HUES6 (cell line): Measurements from ENCODE around the gene LUC7L2.
"Not testable (repeated sequence)": the region's sequence is repeated elsewhere in the genome, so short reads cannot be mapped to it uniquely, and the experiment has no call there.

Experiments used
- H3K27ac ChIP-seq: 2 replicates; pipeline ENCODE4 v1.7.0; 2013; ENCODE audit warnings: low read depth, mild to moderate bottlenecking, low read length, inconsistent platforms
- H3K27me3 ChIP-seq: 2 replicates; pipeline ENCODE4 v1.6.1; 2013; ENCODE audit warnings: low read length; ENCODE audit not compliant: control insufficient read depth, insufficient read depth
- H3K36me3 ChIP-seq: 2 replicates; pipeline ENCODE4 v1.6.1; 2013; ENCODE audit warnings: low read length; ENCODE audit not compliant: control insufficient read depth, insufficient read depth
- H3K4me1 ChIP-seq: 2 replicates; pipeline ENCODE4 v1.6.1; 2013; ENCODE audit warnings: low read length; ENCODE audit not compliant: control insufficient read depth, insufficient read depth
- H3K4me3 ChIP-seq: 2 replicates; pipeline ENCODE4 v1.5.1; 2013; ENCODE audit warnings: low read depth, low read length
- H3K9ac ChIP-seq: one replicate; pipeline ENCODE4 v1.6.1; 2013; ENCODE audit warnings: mild to moderate bottlenecking, low read length
- H3K9me3 ChIP-seq: 2 replicates; pipeline ENCODE4 v1.6.1; 2013; ENCODE audit warnings: low read depth, low read length; ENCODE audit not compliant: control insufficient read depth, insufficient read depth

LUC7L2 gene

DNA sequence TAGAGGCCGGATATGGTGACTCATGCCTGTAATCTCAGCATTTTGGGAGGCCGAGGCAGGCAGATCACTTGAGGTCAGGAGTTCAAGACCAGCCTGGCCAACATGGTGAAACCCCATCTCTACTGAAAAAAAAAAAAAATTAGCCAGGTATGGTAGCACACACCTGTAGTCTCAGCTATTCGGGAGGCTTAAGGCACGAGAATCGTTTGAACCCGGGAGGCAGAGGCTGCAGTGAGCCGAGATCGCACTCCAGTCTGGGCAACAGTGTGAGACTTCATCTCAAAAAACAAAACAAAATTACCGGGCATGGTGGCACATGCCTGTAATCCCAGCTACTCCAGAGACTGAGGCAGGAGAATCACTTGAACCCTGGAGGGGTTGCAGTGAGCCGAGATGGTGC is 66.0 kb downstream of the LUC7L2 start:
- H3K36me3 ChIP-seq, result peaks cover 30% of the 10 kb centered on the region
- H3K9me3 ChIP-seq, H3K9ac ChIP-seq, H3K27ac ChIP-seq, H3K27me3 ChIP-seq, H3K4me3 ChIP-seq, H3K4me1 ChIP-seq: not testable (repeated sequence)

DNA sequence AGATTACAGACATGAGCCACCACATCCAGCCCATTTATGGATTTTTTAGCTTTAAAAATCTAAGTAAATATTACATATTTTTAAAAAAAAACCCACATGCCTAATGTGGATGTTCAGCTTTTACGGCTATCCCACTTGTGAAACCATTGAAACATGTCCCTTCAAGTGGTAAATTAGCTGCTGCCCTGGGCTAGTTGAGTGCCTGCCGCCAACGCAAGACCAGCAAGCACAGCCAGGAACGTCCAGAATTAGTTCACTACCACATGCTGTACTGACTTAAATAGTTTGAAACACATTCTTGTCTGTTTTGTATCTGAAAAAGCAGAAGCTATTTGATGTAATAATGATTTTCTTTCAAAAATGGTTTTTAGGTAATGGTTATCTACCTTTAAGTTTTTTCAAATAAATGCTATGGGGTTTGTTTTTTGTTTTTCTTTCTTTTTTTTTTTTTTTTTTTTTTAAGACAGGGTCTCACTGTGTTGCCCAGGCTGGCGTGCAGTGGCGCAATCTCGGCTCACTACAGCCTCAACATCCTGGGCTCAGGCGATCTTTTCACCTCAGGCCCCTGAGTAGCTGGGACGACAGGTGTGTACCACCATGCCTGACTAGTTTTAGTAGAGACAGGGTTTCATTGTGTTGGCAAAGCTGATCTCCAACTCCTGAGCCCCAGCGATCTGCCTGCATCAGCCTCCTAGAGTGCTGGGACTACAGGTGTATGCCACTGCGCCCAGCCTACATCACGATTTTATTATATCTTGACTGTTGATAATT is 66.7 kb downstream of the LUC7L2 start:
- no peaks in the 10 kb centered on the region for H3K4me1 ChIP-seq
- no peak overlapping the region for H3K9ac ChIP-seq
- H3K27ac ChIP-seq, result no peak overlapping the region
- H3K4me3 ChIP-seq, result no peak overlapping the region
- no peaks in the 10 kb centered on the region for H3K27me3 ChIP-seq
- H3K36me3 ChIP-seq, result peaks cover 26% of the 10 kb centered on the region
- H3K9me3 ChIP-seq, result no peaks in the 10 kb centered on the region

DNA sequence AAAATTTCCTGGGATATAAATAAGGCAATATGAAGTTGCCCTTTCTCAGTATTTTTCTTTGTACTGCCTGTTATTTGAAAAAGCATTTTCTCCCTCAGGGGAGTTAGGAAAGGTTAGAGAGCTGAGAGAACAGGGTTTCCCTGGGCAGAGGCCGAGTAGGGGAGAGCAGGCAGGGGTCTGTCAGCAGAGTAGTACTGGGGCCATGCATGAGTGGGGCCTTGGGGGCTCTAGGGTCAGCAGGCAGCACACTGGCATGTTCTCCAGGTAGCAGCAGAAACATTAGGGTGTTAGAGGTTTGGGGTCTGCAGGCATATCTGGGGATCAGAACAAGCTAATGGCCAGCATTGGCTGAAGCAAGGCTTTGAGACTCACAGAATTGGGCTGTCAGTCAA is 67.3 kb downstream of the LUC7L2 start:
- Histone ChIP-seq H3K9ac (no peak overlapping the region), H3K27ac (no peak overlapping the region), H3K36me3 (peaks cover 23% of the 10 kb centered on the region), H3K4me3 (no peak overlapping the region), H3K4me1 (no peaks in the 10 kb centered on the region), H3K27me3 (no peaks in the 10 kb centered on the region), H3K9me3 (no peaks in the 10 kb centered on the region)

DNA sequence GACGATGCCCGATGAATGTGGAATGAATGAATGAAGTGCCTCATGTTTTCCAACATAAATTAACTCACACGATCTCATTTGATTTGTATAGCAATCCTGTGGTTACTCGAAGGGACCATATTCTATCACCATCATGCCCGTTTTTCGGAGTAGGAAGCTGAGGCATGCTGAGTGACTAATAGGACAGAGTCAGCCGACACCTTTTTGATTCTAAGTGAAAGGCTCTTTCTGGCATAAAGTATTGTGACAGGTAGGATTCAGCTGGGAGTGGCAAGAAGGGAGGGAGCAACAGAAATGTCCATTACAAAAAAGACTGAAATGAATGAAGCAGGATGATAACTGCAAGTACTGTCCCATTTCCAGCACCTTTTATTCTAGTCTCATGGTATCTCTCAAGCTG is 68.1 kb downstream of the LUC7L2 start:
- H3K4me1 ChIP-seq, result no peaks in the 10 kb centered on the region
- no peak overlapping the region for H3K4me3 ChIP-seq
- no peak overlapping the region for H3K27ac ChIP-seq
- H3K36me3 ChIP-seq, result peaks cover 16% of the 10 kb centered on the region
- H3K9ac ChIP-seq, result no peak overlapping the region
- H3K27me3 ChIP-seq, result no peaks in the 10 kb centered on the region
- H3K9me3 ChIP-seq, result no peaks in the 10 kb centered on the region

DNA sequence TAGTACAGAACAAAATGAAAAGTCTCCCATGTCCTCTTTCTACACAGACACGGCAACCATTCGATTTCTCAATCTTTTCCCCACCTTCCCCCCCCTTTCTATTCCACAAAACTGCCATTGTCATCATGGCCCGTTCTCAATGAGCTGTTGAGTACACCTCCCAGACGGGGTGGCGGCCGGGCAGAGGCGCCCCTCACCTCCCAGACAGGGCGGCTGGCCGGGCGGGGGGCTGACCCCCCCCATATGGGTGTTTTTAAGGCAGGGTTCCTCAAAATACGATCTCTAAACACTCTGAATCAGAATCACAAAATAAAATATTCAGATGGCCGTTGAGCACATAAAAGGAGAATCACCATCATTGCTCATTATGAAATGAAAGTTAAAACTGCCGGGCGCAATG is 70.0 kb downstream of the LUC7L2 start:
- H3K27ac ChIP-seq, result not testable (repeated sequence)

DNA sequence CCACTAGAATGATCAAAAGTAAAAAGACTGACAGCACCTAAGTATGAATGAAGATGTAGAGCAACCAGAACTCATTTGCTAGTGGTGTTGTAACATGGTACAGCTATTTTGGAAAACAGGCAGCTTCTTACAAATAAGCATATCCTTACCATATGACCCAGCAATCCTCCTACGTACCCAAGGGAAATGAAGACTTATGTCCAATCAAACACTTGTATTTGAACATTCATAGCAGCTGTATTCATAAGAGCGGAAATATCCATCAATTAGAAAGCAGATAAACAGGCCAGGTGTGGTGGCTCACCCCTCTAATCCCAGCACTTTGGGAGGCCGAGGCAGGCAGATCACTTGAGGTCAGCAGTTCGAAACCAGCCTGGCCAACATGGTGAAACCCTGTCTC is 70.7 kb downstream of the LUC7L2 start:
- H3K27ac ChIP-seq, result no peak overlapping the region
- peaks cover 6% of the 10 kb centered on the region for H3K4me1 ChIP-seq
- H3K4me3 ChIP-seq, result no peak overlapping the region
- H3K27me3 ChIP-seq, result no peaks in the 10 kb centered on the region
- H3K9me3 ChIP-seq, result no peaks in the 10 kb centered on the region
- H3K36me3 ChIP-seq, result no peaks in the 10 kb centered on the region
- no peak overlapping the region for H3K9ac ChIP-seq

More for the DNA sequence above, 70.0 kb downstream of the LUC7L2 start:
- not testable (repeated sequence) for H3K27me3 ChIP-seq, H3K9ac ChIP-seq, H3K9me3 ChIP-seq, H3K4me1 ChIP-seq, H3K36me3 ChIP-seq, H3K4me3 ChIP-seq

DNA sequence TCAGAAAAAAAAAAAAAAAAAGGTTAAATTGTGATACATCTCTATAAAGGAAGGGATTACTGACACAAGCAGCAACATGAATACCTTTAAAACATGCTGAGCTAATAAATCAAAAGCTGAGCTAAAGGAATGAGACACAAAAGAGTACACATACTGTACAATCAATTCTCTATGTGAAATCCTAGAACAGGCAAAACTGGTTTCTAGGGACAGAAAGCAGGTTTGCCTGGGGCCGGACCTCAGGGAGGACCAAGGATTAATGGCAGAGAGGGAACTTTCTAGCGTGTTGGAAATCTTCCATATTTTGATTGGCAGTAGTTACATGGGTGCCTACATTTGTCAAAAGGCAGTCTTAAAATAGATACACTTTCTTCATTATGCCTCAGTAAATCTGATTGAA is 71.3 kb downstream of the LUC7L2 start:
- Histone ChIP-seq H3K27ac (no peak overlapping the region), H3K9me3 (no peaks in the 10 kb centered on the region), H3K36me3 (no peaks in the 10 kb centered on the region), H3K4me1 (peaks cover 6% of the 10 kb centered on the region), H3K4me3 (no peak overlapping the region), H3K9ac (no peak overlapping the region), H3K27me3 (no peaks in the 10 kb centered on the region)

DNA sequence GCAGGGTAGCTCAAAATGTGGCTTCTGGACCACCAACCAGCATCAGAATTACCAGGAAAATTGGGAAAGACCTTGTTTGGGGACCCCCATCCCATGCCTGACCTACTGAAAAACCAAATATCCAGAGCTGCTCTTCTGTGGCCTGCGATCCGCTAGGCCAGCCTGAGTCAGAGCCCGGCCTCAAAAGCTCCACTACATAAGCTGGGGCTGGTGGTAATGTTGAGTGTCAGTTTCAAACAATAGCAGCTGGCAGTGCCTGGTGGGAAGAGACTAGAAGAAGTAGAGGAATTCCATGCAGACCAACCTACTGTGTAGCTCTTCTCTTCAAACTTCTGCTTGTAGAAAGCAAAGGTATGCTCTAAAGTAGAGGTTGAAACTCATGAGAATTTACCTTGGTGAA is 71.8 kb downstream of the LUC7L2 start:
- Histone ChIP-seq H3K9ac (no peak overlapping the region), H3K4me3 (no peak overlapping the region), H3K36me3 (no peaks in the 10 kb centered on the region), H3K9me3 (no peaks in the 10 kb centered on the region), H3K27me3 (no peaks in the 10 kb centered on the region), H3K27ac (no peak overlapping the region), H3K4me1 (peaks cover 6% of the 10 kb centered on the region)

DNA sequence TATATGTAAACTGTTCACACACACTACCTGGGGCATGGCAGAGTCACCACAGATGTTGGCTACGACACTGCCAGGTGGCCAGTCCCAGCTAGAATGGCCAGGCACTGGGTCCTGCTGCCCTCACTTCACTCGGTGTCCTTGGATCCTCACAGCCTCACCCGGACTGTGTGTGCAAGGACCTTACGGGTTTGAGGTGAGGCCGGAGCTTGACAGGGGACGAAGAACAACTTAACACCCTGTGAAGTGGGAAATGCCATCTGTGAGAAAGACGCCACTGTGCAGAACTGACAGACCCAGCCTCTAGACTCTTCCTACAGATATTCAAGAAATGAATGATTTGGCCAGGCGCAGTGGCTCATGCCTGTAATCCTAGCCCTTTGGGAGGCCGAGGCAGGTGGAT is 77.1 kb downstream of the LUC7L2 start:
- peaks cover 6% of the 10 kb centered on the region for H3K4me1 ChIP-seq
- no peak overlapping the region for H3K4me3 ChIP-seq
- no peak overlapping the region for H3K9ac ChIP-seq
- no peaks in the 10 kb centered on the region for H3K27me3 ChIP-seq
- H3K27ac ChIP-seq, result no peak overlapping the region
- no peaks in the 10 kb centered on the region for H3K9me3 ChIP-seq
- H3K36me3 ChIP-seq, result no peaks in the 10 kb centered on the region

DNA sequence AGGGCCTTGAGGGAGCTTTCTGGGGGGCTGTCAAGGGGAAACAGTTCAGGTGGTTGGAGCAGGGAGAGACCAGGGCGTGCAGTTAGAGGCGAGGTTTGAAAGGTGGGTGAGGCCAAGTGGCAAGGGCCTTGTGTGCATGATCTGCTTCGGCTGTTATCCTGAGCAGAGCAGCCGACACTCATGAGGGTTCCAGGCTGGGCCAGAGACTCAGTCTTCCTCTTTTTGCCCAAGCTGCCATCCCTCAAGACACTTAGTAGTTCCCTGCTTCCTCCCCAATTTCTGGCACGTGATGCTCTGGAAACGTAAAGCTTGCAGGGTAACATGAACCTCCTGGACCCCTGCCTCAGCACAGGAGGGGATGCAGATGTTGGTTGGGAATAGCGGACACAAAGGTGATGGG is 79.7 kb downstream of the LUC7L2 start:
- H3K36me3 ChIP-seq, result no peaks in the 10 kb centered on the region
- no peaks in the 10 kb centered on the region for H3K9me3 ChIP-seq
- H3K27me3 ChIP-seq, result no peaks in the 10 kb centered on the region
- H3K27ac ChIP-seq, result no peak overlapping the region
- H3K4me1 ChIP-seq, result peaks cover under 1% of the 10 kb centered on the region
- H3K9ac ChIP-seq, result no peak overlapping the region
- no peak overlapping the region for H3K4me3 ChIP-seq

DNA sequence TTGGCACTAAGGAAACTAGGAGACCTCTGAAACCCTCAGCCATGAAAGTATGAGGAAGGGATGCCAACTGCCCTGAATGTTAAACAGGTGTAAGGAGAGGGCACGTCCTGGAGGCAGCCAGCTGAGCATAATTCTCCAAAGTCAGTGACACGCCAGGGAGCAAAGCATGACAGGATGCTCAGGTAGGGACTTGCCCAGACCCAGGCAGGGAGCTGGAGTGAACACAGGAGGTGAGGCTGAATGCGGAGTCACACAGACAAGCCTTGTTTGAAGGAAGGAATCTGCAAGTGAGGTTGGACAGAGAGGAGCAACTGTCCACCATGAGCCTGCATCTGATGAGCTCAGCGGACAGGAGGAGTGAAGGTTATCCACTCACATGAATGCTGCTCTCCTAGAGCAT is 82.3 kb downstream of the LUC7L2 start:
- H3K9ac ChIP-seq, result no peak overlapping the region
- H3K36me3 ChIP-seq, result no peaks in the 10 kb centered on the region
- H3K4me3 ChIP-seq, result no peak overlapping the region
- H3K9me3 ChIP-seq, result no peaks in the 10 kb centered on the region
- H3K4me1 ChIP-seq, result no peaks in the 10 kb centered on the region
- no peaks in the 10 kb centered on the region for H3K27me3 ChIP-seq
- H3K27ac ChIP-seq, result no peak overlapping the region
